Measurements from ENCODE around the gene TMEM144.

Gene TMEM144

GRCh38 chr4:158182736-158183135 is 27.6 kb upstream of the TMEM144 start:
- no peak overlapping the region for H3K4me3 ChIP-seq (ENCODE audit: low read depth, low read length)
- no peak overlapping the region for H3K27ac ChIP-seq (ENCODE audit: extremely low read depth, low read depth, low read length)
- H3K4me1 ChIP-seq (ENCODE audit: control insufficient read depth, insufficient read depth, low read length): no peaks in the 10 kb centered on the region
- H3K36me3 ChIP-seq (ENCODE audit: control insufficient read depth in 2 of 2, insufficient read depth in 1 of 2, low read length in 2 of 2): no peaks in the 10 kb centered on the region
- ChIA-PET POLR2A (no interaction called here), CTCF (interaction anchor here (0.6 to 1.7 kb wide), 5 partner anchors 8 to 74 kb away, joined by 3 to 7 read pairs (median 3); no protein-coding TSS in a partner anchor)
- H3K9me3 ChIP-seq (ENCODE audit: control insufficient read depth, insufficient read depth, low read depth, low read length): no peaks in the 10 kb centered on the region
- TF ChIP-seq IKZF3 (tag by site-specific recombination; IDR thresholded peaks at IDR 0.05): no peak
- TF ChIP-seq ZSCAN16 (tag by site-specific recombination; IDR thresholded peaks at IDR 0.05): no peak
- TF ChIP-seq SP3 (tag by site-specific recombination; IDR thresholded peaks at IDR 0.05): no peak
- no peak for TF ChIP-seq ZNF549 (tag by site-specific recombination; IDR thresholded peaks at IDR 0.05)
- no peak for TF ChIP-seq ZNF501 (tag by site-specific recombination; IDR thresholded peaks at IDR 0.05)
- TF ChIP-seq HIC1 (tag by site-specific recombination; IDR thresholded peaks at IDR 0.05): no peak
- TF ChIP-seq, protein P1, sequence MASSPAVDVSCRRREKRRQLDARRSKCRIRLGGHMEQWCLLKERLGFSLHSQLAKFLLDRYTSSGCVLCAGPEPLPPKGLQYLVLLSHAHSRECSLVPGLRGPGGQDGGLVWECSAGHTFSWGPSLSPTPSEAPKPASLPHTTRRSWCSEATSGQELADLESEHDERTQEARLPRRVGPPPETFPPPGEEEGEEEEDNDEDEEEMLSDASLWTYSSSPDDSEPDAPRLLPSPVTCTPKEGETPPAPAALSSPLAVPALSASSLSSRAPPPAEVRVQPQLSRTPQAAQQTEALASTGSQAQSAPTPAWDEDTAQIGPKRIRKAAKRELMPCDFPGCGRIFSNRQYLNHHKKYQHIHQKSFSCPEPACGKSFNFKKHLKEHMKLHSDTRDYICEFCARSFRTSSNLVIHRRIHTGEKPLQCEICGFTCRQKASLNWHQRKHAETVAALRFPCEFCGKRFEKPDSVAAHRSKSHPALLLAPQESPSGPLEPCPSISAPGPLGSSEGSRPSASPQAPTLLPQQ (tag by site-specific recombination; IDR thresholded peaks at IDR 0.05): no peak
- no peak for TF ChIP-seq ZNF184 (tag by site-specific recombination; IDR thresholded peaks at IDR 0.05)
- no peak for TF ChIP-seq ZXDB (tag by site-specific recombination; IDR thresholded peaks at IDR 0.05)
- no peak for TF ChIP-seq ZNF571 (tag by site-specific recombination; IDR thresholded peaks at IDR 0.05)
- no peak for TF ChIP-seq ZNF341 (tag by site-specific recombination; IDR thresholded peaks at IDR 0.05; ENCODE audit: low read depth)
- TF ChIP-seq ZNF302 (tag by site-specific recombination; IDR thresholded peaks at IDR 0.05; ENCODE audit: low read depth): no peak
- no peak for TF ChIP-seq ZNF416 (tag by site-specific recombination; IDR thresholded peaks at IDR 0.05)
- TF ChIP-seq, protein P2, sequence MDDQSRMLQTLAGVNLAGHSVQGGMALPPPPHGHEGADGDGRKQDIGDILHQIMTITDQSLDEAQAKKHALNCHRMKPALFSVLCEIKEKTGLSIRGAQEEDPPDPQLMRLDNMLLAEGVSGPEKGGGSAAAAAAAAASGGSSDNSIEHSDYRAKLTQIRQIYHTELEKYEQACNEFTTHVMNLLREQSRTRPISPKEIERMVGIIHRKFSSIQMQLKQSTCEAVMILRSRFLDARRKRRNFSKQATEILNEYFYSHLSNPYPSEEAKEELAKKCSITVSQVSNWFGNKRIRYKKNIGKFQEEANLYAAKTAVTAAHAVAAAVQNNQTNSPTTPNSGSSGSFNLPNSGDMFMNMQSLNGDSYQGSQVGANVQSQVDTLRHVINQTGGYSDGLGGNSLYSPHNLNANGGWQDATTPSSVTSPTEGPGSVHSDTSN (CRISPR knock-in tag; IDR thresholded peaks at IDR 0.05): no peak
- no peak for TF ChIP-seq ZNF433 (tag by site-specific recombination; IDR thresholded peaks at IDR 0.05; ENCODE audit: low read depth)
- no peak for TF ChIP-seq ZFP37 (tag by site-specific recombination; IDR thresholded peaks at IDR 0.05)
- TF ChIP-seq ZNF146 (tag by site-specific recombination; IDR thresholded peaks at IDR 0.05): no peak
- no peak for TF ChIP-seq ZNF366 (tag by site-specific recombination; conservative IDR thresholded peaks at IDR 0.05)

DNA sequence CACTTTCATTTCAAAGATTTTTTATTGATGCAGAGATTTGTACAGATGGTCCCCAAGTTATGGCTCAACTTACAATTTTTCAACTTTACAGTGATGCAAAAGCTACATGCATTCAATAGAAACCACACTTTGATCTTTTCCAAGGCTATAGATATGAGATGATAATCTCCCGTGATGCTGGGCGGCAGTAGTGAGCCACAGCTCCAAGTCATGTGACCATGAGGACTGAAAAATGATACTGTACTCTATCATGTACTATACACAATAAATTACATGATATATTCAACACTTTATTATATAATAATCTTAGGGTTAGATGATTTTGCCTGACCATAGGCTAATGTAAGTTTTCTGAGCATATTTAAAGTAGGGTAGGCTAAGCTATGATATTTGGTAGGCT is 23.5 kb upstream of the TMEM144 start:
- Histone ChIP-seq H3K4me3 (ENCODE audit: low read depth, low read length) (no peak overlapping the region), H3K27ac (ENCODE audit: extremely low read depth, low read depth, low read length) (no peak overlapping the region), H3K4me1 (ENCODE audit: control insufficient read depth, insufficient read depth, low read length) (no peaks in the 10 kb centered on the region), H3K36me3 (ENCODE audit: control insufficient read depth in 2 of 2, insufficient read depth in 1 of 2, low read length in 2 of 2) (no peaks in the 10 kb centered on the region), H3K9me3 (ENCODE audit: control insufficient read depth, insufficient read depth, low read depth, low read length) (no peaks in the 10 kb centered on the region)
- POLR2A ChIA-PET: no interaction called here
- CTCF ChIA-PET: interaction anchor here (1.3 kb wide), 1 partner anchor 15 kb away, joined by 4 read pairs; no protein-coding TSS in a partner anchor
- TF ChIP-seq FEZF1 (tag by site-specific recombination; IDR thresholded peaks at IDR 0.05): no peak
- TF ChIP-seq, protein P3, sequence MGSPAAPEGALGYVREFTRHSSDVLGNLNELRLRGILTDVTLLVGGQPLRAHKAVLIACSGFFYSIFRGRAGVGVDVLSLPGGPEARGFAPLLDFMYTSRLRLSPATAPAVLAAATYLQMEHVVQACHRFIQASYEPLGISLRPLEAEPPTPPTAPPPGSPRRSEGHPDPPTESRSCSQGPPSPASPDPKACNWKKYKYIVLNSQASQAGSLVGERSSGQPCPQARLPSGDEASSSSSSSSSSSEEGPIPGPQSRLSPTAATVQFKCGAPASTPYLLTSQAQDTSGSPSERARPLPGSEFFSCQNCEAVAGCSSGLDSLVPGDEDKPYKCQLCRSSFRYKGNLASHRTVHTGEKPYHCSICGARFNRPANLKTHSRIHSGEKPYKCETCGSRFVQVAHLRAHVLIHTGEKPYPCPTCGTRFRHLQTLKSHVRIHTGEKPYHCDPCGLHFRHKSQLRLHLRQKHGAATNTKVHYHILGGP (tag by site-specific recombination; IDR thresholded peaks at IDR 0.05): no peak
- no peak for TF ChIP-seq ZNF792 (tag by site-specific recombination; IDR thresholded peaks at IDR 0.05)
- TF ChIP-seq KLF8 (tag by site-specific recombination; IDR thresholded peaks at IDR 0.05): no peak
- TF ChIP-seq ZNF423 (tag by site-specific recombination; IDR thresholded peaks at IDR 0.05): no peak
- no peak for TF ChIP-seq ZFP41 (tag by site-specific recombination; IDR thresholded peaks at IDR 0.05; ENCODE audit: borderline replicate concordance)
- no peak for TF ChIP-seq ZNF843 (tag by site-specific recombination; IDR thresholded peaks at IDR 0.05)
